Calu3 (cell line): ENCODE results near the gene TNFRSF8. TPM values are rescaled to one million over a fixed set of nuclear protein-coding genes. Genes with fewer than 3 reads are reported as not detected.

Experiments used
- BruUV-seq: library from RNA; stranded (reverse); fragments of 400-500 nt; replicated peaks from 2 replicates; lab custom pipeline; 2021; lab: Mats Ljungman, UMichigan
- CTCF ChIA-PET: fragments of 300-600 bp; sonication (Branson Sonifier 250); formaldehyde crosslinking; loops from one replicate; lab custom pipeline; 2022; ENCODE audit warnings: antibody characterized with exemption; lab: Charles Lee
- DNase-seq: peaks from one replicate; pipeline ENCODE4 v3.0.0; 2022
- H3K27ac Mint-ChIP-seq: one replicate; pipeline ENCODE4 v1.8.0; 2022; ENCODE audit warnings: mixed read lengths; ENCODE audit not compliant: unreplicated experiment
- H3K27me3 Mint-ChIP-seq: one replicate; pipeline ENCODE4 v1.8.0; 2022; ENCODE audit warnings: mixed read lengths; ENCODE audit not compliant: unreplicated experiment
- H3K36me3 Mint-ChIP-seq: one replicate; pipeline ENCODE4 v1.8.0; 2022; ENCODE audit warnings: mild to moderate bottlenecking, moderate library complexity, mixed read lengths; ENCODE audit not compliant: insufficient read depth, unreplicated experiment
- H3K4me1 Mint-ChIP-seq: one replicate; pipeline ENCODE4 v1.8.0; 2022; ENCODE audit warnings: mild to moderate bottlenecking, low read depth, mixed read lengths; ENCODE audit not compliant: unreplicated experiment
- H3K4me3 Mint-ChIP-seq: one replicate; pipeline ENCODE4 v1.8.0; 2022; ENCODE audit warnings: mild to moderate bottlenecking, low read depth, moderate library complexity, mixed read lengths; ENCODE audit not compliant: unreplicated experiment
- H3K9me3 Mint-ChIP-seq: one replicate; pipeline ENCODE4 v1.8.0; 2022; ENCODE audit warnings: low read depth, mixed read lengths; ENCODE audit not compliant: unreplicated experiment
- intact Hi-C: fragments of 100-400 bp; cut with micrococcal nuclease; formaldehyde crosslinking; loops from one replicate; pipeline ENCODE4 v1.10.0; 2022; ENCODE audit not compliant: unreplicated experiment
- total RNA-seq: library from RNA; stranded (reverse); gene quantifications from 2 replicates; pipeline ENCODE4 v1.2.3, GENCODE V29; 2022
- TF ChIP-seq, protein P1 (sequence below): fragments of 200-600 bp; IDR thresholded peaks from one replicate; pipeline ENCODE4 v1.8.0; 2022; ENCODE audit warnings: antibody characterized with exemption; ENCODE audit not compliant: unreplicated experiment

TNFRSF8 gene
- total RNA-seq, 1 experiment from 2014 or later = not detected

DNA sequence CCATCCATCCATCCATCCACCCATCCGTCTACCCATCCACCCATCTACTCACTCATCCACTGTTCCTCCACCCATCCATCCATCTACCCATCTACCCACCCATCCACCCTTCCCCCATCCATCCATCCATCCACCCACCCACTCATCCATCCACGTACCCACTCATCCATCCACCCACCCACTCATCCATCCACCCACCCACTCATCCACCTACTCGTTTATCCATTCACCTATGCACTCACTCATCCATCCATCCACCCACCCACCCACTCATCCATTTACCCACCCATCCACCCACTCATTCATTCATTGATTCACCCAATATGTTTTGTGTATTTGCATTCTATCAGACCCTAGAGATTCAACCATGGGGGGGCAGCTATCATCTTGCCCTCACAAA, 27.2 kb downstream of the TNFRSF8 start:
- intact Hi-C loops = no loop called here
- TF ChIP-seq, protein P1, sequence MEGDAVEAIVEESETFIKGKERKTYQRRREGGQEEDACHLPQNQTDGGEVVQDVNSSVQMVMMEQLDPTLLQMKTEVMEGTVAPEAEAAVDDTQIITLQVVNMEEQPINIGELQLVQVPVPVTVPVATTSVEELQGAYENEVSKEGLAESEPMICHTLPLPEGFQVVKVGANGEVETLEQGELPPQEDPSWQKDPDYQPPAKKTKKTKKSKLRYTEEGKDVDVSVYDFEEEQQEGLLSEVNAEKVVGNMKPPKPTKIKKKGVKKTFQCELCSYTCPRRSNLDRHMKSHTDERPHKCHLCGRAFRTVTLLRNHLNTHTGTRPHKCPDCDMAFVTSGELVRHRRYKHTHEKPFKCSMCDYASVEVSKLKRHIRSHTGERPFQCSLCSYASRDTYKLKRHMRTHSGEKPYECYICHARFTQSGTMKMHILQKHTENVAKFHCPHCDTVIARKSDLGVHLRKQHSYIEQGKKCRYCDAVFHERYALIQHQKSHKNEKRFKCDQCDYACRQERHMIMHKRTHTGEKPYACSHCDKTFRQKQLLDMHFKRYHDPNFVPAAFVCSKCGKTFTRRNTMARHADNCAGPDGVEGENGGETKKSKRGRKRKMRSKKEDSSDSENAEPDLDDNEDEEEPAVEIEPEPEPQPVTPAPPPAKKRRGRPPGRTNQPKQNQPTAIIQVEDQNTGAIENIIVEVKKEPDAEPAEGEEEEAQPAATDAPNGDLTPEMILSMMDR = no peak
- Mint-ChIP-seq H3K27me3 (peaks cover 28% of the 10 kb centered on the region), H3K36me3 (no peaks in the 10 kb centered on the region), H3K27ac (no peak overlapping the region), H3K4me3 (no peak overlapping the region), H3K9me3 (no peaks in the 10 kb centered on the region), H3K4me1 (no peaks in the 10 kb centered on the region)
- no peak for DNase-seq
- BruUV-seq = no TSS peak
- CTCF ChIA-PET = no interaction called here

DNA sequence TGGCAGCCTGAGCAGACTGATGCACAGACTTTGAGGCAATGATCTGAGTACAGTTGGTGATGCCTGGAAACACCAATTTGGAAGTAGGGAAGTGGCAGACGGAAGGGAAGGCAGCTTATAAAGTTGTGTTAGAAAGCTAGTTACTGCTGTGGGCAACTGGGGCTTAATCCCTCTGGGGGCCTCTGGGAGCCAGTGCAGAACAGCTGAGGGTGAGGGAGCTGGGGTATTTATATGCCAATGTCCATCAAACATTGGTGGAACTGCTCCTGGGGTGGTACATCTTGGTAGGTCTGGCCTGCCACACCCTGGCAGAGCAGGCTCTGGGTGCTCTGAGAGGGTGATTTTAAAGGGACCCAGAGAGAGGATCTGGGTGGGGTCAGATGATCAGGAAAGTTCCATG, 28.1 kb downstream of the TNFRSF8 start:
- H3K36me3 Mint-ChIP-seq = no peaks in the 10 kb centered on the region

DNA sequence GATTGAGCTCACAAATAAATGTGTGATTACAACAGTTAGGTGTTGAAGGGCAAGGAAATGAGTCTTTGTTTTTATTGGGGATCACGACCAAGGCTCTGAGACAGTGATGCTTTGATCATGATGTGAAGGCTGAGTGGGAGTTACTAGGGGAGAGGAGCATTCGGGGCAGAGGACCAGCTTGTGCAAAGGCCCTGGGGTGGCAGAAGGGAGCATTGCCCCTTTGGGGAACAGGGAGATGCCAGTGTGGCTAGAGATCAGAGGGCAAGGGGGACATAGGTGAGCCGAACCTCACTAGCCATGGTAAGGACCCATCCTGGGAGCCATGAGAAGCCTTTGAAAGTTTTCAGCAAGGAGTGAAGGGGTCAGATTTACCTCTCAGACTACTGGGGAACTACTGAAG, 31.1 kb downstream of the TNFRSF8 start:
- Mint-ChIP-seq H3K27ac (no peak overlapping the region), H3K36me3 (no peaks in the 10 kb centered on the region), H3K4me1 (no peaks in the 10 kb centered on the region), H3K4me3 (no peak overlapping the region), H3K27me3 (peaks cover 17% of the 10 kb centered on the region), H3K9me3 (no peaks in the 10 kb centered on the region)
- CTCF ChIA-PET = no interaction called here
- no TSS peak for BruUV-seq
- TF ChIP-seq, protein P1 = no peak
- intact Hi-C loops = no loop called here
- DNase-seq = no peak

More for the DNA sequence above, 28.1 kb downstream of the TNFRSF8 start:
- Mint-ChIP-seq H3K4me1 (no peaks in the 10 kb centered on the region), H3K9me3 (no peaks in the 10 kb centered on the region), H3K4me3 (no peak overlapping the region), H3K27ac (no peak overlapping the region), H3K27me3 (peaks cover 28% of the 10 kb centered on the region)
- no TSS peak for BruUV-seq
- intact Hi-C loops = no loop called here
- no peak for DNase-seq
- TF ChIP-seq, protein P1 = no peak
- CTCF ChIA-PET = no interaction called here

DNA sequence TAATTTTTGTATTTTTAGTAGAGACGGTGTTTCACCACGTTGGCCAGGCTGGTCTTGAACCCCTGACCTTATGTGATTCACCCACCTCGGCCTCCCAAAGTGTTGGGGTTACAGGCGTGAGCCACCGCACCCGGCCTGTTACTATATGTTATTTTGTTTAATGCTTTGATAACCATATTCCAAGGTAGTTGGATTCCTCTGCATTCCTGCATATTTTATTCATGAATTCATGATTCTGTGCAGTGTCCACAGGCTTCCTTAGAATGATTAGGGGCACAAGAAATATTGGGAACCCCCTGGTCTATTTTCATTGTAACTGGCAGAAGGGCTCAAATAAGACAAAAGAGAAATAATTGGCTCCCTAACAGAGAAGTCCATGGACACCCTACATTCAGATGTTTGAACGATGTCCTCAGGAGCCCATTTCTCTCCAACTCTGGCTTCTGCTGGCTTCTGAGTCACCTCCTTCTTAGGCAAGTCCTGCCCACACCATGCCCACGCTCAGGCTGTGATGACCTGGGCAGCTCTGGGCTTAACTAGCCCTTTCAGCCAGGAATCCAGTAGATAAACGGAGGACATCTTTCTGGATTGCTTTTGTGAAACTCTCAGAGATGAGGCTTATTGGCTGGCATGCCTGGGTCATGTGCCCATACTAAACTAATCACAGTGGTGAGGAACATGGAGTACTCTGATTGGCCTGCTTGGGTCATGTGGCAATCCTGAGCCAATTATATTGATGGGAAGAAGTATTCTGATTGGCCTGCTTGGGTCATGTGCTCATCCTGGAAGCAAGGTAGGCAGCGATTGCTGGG, 32.6 kb downstream of the TNFRSF8 start:
- intact Hi-C loops = no loop called here
- Mint-ChIP-seq H3K27me3 (peaks cover 12% of the 10 kb centered on the region), H3K4me3 (no peak overlapping the region), H3K27ac (no peak overlapping the region), H3K9me3 (no peaks in the 10 kb centered on the region), H3K4me1 (no peaks in the 10 kb centered on the region), H3K36me3 (no peaks in the 10 kb centered on the region)
- CTCF ChIA-PET = interaction anchor here (0.6 kb wide), 1 partner anchor 121 kb away, joined by 3 read pairs; no protein-coding TSS in a partner anchor
- BruUV-seq = no TSS peak
- DNase-seq = no peak
- TF ChIP-seq, protein P1 = no peak
